ENCODE data around the gene SLC35B3.

DNA sequence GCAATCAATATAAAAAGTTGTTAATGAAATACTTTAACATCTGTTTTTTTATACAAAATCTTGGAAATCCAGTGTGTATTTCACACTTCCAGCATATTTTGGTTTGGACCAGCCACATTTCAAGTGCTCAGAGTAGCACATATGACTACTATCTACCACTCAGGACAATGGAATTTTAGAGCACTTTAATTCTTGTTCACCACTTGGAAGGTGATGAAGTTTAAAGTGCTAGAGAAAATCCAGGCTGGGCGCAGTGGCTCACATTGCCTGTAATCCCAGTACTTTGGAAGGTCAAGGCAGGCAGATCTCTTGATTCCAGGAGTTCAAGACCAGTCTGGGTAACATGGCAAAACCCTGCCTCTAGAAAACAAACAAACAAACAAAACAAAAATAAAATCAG, 6.1 kb upstream of the SLC35B3 start:
- TF ChIP-seq, protein P1, sequence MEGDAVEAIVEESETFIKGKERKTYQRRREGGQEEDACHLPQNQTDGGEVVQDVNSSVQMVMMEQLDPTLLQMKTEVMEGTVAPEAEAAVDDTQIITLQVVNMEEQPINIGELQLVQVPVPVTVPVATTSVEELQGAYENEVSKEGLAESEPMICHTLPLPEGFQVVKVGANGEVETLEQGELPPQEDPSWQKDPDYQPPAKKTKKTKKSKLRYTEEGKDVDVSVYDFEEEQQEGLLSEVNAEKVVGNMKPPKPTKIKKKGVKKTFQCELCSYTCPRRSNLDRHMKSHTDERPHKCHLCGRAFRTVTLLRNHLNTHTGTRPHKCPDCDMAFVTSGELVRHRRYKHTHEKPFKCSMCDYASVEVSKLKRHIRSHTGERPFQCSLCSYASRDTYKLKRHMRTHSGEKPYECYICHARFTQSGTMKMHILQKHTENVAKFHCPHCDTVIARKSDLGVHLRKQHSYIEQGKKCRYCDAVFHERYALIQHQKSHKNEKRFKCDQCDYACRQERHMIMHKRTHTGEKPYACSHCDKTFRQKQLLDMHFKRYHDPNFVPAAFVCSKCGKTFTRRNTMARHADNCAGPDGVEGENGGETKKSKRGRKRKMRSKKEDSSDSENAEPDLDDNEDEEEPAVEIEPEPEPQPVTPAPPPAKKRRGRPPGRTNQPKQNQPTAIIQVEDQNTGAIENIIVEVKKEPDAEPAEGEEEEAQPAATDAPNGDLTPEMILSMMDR (IDR thresholded peaks at IDR 0.05): no peak
- TF ChIP-seq POLR2A (IDR thresholded peaks at IDR 0.05): no peak

Data from adrenal gland (tissue), 5 donors.